ENCODE data around the gene IL21R.

Gene IL21R

DNA sequence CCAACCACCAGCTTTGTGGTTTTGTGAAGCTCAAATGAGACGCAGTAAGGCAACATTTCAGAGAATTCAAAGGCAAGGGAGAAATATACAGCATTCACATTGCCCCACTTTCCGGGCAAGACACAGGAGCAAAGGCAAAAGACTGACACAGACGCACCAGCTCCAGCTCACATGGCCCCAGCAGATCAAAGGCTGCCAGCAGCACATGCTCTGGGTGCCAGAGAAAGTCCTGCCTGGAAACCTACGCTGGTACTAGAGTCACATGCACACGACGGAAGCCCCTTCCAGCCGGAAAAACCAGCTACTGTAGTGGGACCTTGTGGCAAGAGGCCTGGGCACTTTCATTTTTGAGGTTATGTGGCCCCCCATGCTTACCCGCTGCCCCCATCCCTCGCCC, 97.7 kb downstream of the IL21R start:
- TF ChIP-seq, protein P1, sequence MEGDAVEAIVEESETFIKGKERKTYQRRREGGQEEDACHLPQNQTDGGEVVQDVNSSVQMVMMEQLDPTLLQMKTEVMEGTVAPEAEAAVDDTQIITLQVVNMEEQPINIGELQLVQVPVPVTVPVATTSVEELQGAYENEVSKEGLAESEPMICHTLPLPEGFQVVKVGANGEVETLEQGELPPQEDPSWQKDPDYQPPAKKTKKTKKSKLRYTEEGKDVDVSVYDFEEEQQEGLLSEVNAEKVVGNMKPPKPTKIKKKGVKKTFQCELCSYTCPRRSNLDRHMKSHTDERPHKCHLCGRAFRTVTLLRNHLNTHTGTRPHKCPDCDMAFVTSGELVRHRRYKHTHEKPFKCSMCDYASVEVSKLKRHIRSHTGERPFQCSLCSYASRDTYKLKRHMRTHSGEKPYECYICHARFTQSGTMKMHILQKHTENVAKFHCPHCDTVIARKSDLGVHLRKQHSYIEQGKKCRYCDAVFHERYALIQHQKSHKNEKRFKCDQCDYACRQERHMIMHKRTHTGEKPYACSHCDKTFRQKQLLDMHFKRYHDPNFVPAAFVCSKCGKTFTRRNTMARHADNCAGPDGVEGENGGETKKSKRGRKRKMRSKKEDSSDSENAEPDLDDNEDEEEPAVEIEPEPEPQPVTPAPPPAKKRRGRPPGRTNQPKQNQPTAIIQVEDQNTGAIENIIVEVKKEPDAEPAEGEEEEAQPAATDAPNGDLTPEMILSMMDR (IDR thresholded peaks at IDR 0.05; ENCODE audit: low read depth, low read length, poor library complexity, severe bottlenecking), result no peak
- TF ChIP-seq EZH2phosphoT487 (IDR thresholded peaks at IDR 0.05; ENCODE audit: borderline replicate concordance, low read length), result no peak
- Histone ChIP-seq H4K20me1 (ENCODE audit: control insufficient read depth, insufficient read depth, low read depth, low read length) (no peaks in the 10 kb centered on the region), H3K27me3 (ENCODE audit: control insufficient read depth, low read length) (no peaks in the 10 kb centered on the region), H3K4me3 (ENCODE audit: low read length) (no peak overlapping the region), H3K4me1 (ENCODE audit: control insufficient read depth, low read length) (no peaks in the 10 kb centered on the region), H3K9me2 (replicated peaks; ENCODE audit: control insufficient read depth, low read length) (no peaks in the 10 kb centered on the region), H3K27ac (ENCODE audit: low read depth, low read length) (no peak overlapping the region), H3K36me3 (ENCODE audit: control insufficient read depth, low read length) (peaks cover 67% of the 10 kb centered on the region), H3F3A (ENCODE audit: control insufficient read depth, insufficient read depth) (no peaks in the 10 kb centered on the region), H3K4me2 (ENCODE audit: low read length) (no peak overlapping the region), H3K79me2 (ENCODE audit: control insufficient read depth, low read length) (no peaks in the 10 kb centered on the region), H3K9me3 (ENCODE audit: control insufficient read depth, insufficient read depth, low read length) (no peaks in the 10 kb centered on the region)

DNA sequence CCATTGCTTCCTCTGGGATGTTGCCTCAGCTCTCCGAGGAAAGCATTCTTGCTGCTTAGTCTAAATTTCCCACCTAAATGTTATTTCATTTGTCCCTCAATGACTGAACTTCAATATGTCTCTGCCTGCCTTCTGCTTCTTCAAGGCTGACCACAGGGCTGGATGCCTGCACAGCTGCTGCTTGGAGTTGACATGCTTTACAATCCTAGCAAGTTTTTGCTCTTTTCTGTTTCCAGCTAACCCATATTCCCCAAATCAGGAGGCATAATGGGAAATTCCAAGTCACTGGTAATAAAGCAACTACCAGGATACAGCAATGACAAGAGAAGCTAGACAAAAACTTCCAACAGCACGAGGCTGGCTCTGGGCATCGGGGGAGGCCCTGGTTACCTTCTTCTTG, 98.8 kb downstream of the IL21R start:
- no peaks in the 10 kb centered on the region for H3K9me2 ChIP-seq (replicated peaks; ENCODE audit: control insufficient read depth, low read length)
- H3K9me3 ChIP-seq (ENCODE audit: control insufficient read depth, insufficient read depth, low read length), result no peaks in the 10 kb centered on the region
- TF ChIP-seq, protein P1 (IDR thresholded peaks at IDR 0.05; ENCODE audit: low read depth, low read length, poor library complexity, severe bottlenecking), result no peak
- no peak for TF ChIP-seq EZH2phosphoT487 (IDR thresholded peaks at IDR 0.05; ENCODE audit: borderline replicate concordance, low read length)
- no peaks in the 10 kb centered on the region for H3K27me3 ChIP-seq (ENCODE audit: control insufficient read depth, low read length)
- H3K4me2 ChIP-seq (ENCODE audit: low read length), result no peak overlapping the region
- no peaks in the 10 kb centered on the region for H4K20me1 ChIP-seq (ENCODE audit: control insufficient read depth, insufficient read depth, low read depth, low read length)
- peaks cover 70% of the 10 kb centered on the region for H3K36me3 ChIP-seq (ENCODE audit: control insufficient read depth, low read length)
- no peaks in the 10 kb centered on the region for H3F3A ChIP-seq (ENCODE audit: control insufficient read depth, insufficient read depth)
- H3K79me2 ChIP-seq (ENCODE audit: control insufficient read depth, low read length), result no peaks in the 10 kb centered on the region
- H3K4me1 ChIP-seq (ENCODE audit: control insufficient read depth, low read length), result no peaks in the 10 kb centered on the region
- no peak overlapping the region for H3K4me3 ChIP-seq (ENCODE audit: low read length)
- H3K27ac ChIP-seq (ENCODE audit: low read depth, low read length), result no peak overlapping the region
